GM12801 (cell line): ENCODE data around the gene CCDC12.

Experiments
- CTCF ChIP-seq: IDR thresholded peaks from one replicate; pipeline ENCODE4 v1.5.1; 2011; ENCODE audit warnings: control low read depth; ENCODE audit not compliant: insufficient read length; ENCODE audit errors: extremely low read depth

CCDC12 gene

GRCh38 chr3:47006145-47006651 lies 29.7 kb upstream of the CCDC12 start:
- no peak for TF ChIP-seq CTCF

GRCh38 chr3:47005212-47006144 lies 28.9 kb upstream of the CCDC12 start:
- no peak for TF ChIP-seq CTCF

- TF ChIP-seq CTCF = no peak
Observed at GRCh38 chr3:47004369-47005211, 28.0 kb upstream of the CCDC12 start.

GRCh38 chr3:47003461-47004368 lies 27.2 kb upstream of the CCDC12 start:
- no peak for TF ChIP-seq CTCF

GRCh38 chr3:47003056-47003410 lies 26.5 kb upstream of the CCDC12 start:
- TF ChIP-seq CTCF = no peak

- no peak for TF ChIP-seq CTCF
Observed at GRCh38 chr3:47002171-47003055, 25.9 kb upstream of the CCDC12 start.
